IPS-20b (cell line): Measurements from ENCODE around the gene GLT6D1.
"Not testable (repeated sequence)": the region's sequence is repeated elsewhere in the genome, so short reads cannot be mapped to it uniquely, and the experiment has no call there.

Experiments used
- H3K27ac ChIP-seq: one replicate; pipeline ENCODE4 v1.5.1; 2013; ENCODE audit warnings: low read length
- H3K27me3 ChIP-seq: 2 replicates; pipeline ENCODE4 v1.6.1; 2013; ENCODE audit warnings: mild to moderate bottlenecking, low read length, inconsistent platforms; ENCODE audit not compliant: insufficient read depth
- H3K36me3 ChIP-seq: 2 replicates; pipeline ENCODE4 v1.6.1; 2013; ENCODE audit warnings: low read depth, mild to moderate bottlenecking, inconsistent platforms, low read length, moderate library complexity; ENCODE audit not compliant: insufficient read depth
- H3K4me1 ChIP-seq: 2 replicates; pipeline ENCODE4 v1.6.1; 2013; ENCODE audit warnings: mild to moderate bottlenecking, control low read depth, inconsistent platforms, low read length, moderate library complexity; ENCODE audit not compliant: insufficient read depth
- H3K4me3 ChIP-seq: 2 replicates; pipeline ENCODE4 v1.5.1; 2013; ENCODE audit warnings: mild to moderate bottlenecking, low read length, inconsistent platforms
- H3K9ac ChIP-seq: 2 replicates; pipeline ENCODE4 v1.6.1; 2013; ENCODE audit warnings: low read depth, mild to moderate bottlenecking, inconsistent platforms, low read length, moderate library complexity
- H3K9me3 ChIP-seq: 2 replicates; pipeline ENCODE4 v1.6.1; 2013; ENCODE audit warnings: mild to moderate bottlenecking, low read depth, low read length, inconsistent platforms; ENCODE audit not compliant: insufficient read depth

Gene GLT6D1

DNA sequence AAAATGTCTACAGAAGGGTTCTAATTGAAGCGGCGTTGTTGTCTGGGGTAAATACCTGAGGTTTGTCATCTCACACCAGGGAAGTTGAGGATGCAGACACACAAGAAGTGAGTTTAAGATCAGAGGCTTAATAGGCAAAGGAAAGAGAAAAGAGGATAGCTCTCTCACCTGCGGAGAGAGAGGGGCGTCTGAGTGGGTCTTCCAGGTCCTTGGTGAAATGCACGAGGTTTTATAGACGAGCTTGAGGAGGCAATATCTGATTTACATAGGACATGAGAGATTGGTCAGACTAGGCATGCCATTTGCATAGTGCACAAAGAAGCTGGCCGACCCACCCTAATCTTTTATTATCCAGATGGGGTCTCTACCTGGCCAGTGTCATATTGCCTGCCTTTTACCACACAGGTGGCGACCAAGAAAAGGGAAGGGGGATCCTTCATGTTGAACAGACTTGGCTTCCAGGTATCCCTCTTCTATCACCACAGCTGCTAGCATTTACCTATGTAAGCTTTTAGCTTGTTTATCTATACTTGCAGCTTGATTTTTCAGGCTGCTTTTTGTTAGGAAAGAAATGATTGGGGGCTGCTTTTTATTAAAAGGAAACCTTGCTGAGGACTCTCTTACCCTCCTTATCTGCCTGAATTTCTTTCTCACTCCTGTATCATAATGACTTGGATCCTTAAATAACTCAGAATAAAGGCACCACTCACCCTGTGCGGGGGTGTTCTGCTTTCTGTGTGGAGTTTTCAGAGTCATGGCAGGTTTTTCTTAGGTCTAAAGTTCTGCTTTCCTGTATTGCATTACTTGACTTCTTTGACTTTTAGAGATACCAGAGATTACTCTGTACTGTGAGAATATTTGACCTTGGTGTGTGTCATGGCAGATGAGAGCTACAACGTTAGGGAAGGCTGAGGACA, 9.4 kb upstream of the GLT6D1 start:
- Histone ChIP-seq H3K36me3 (no peaks in the 10 kb centered on the region), H3K4me1 (no peaks in the 10 kb centered on the region; the same call in 1 of the 2 replicates), H3K9me3 (peaks cover 92% of the 10 kb centered on the region), H3K4me3 (peak overlapping the region; percentile 40), H3K9ac (no peak overlapping the region), H3K27me3 (no peaks in the 10 kb centered on the region), H3K27ac (no peak overlapping the region)

DNA sequence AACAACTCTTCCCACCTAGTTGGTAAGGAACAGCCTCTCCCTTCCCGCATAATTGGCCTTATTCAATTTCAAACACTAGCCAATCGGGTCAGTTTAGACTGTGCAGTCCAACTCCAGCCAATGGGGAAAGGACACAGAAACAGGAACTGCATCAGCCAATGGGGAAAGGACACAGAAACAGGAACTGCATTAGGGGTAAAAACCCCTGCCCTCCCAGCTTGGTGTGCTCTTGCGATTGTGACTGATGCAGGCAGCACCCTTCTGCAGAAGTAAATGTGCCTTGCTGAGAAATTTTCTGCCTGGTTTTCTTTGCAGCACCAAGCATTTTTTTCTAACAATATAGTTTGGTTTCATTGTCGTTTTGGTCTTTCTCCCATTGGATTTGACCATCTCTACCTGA, 8.5 kb upstream of the GLT6D1 start:
- H3K4me1 ChIP-seq = no peaks in the 10 kb centered on the region; the same call in 1 of the 2 replicates
- no peak overlapping the region for H3K9ac ChIP-seq
- H3K27ac ChIP-seq = no peak overlapping the region
- H3K36me3 ChIP-seq = no peaks in the 10 kb centered on the region
- peaks cover 84% of the 10 kb centered on the region for H3K9me3 ChIP-seq
- peak overlapping the region; percentile 23; the same call in 1 of the 2 replicates for H3K4me3 ChIP-seq
- H3K27me3 ChIP-seq = no peaks in the 10 kb centered on the region

DNA sequence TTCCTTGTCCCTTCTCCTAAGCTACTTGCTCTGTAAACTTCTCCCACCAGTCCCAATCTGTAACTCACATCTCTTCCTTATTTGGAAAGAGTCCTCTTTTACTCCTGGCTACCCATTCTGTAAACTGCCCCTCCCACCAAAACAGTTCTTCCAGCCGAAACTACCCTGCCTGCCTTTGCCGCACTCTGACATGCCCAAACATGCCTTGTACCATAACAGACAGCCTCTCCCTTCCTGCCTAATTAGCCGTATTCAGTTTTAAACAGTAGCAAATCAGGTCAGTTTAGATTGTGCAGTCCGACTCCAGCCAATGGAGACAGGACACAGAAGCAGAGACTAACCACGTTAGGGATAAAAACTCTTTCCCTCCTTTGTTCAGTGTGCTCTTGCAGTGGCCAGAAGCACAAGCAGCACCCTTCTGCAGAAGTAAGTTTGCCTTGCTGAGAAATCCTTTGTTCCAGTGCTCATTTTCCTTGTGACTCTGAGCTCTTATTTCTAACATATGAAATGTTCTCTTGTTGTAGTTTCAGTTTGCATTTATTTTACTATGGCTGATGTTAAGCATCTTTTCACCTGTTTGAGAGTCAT, 5.4 kb upstream of the GLT6D1 start:
- Histone ChIP-seq H3K4me3 (no peak overlapping the region), H3K27me3 (no peaks in the 10 kb centered on the region), H3K36me3 (no peaks in the 10 kb centered on the region), H3K27ac (no peak overlapping the region), H3K9ac (no peak overlapping the region), H3K4me1 (no peaks in the 10 kb centered on the region), H3K9me3 (peaks cover 60% of the 10 kb centered on the region)

GRCh38 chr9:135641745-135642144, 2.4 kb upstream of the GLT6D1 start:
- Histone ChIP-seq H3K9me3 (peaks cover 41% of the 10 kb centered on the region), H3K4me1 (no peaks in the 10 kb centered on the region; the same call in 1 of the 2 replicates), H3K27me3 (no peaks in the 10 kb centered on the region), H3K36me3 (no peaks in the 10 kb centered on the region), H3K9ac (no peak overlapping the region), H3K27ac (no peak overlapping the region), H3K4me3 (no peak overlapping the region)

GRCh38 chr9:135641047-135641446, 1.7 kb upstream of the GLT6D1 start:
- no peak overlapping the region for H3K27ac ChIP-seq
- H3K9ac ChIP-seq = no peak overlapping the region
- H3K36me3 ChIP-seq = no peaks in the 10 kb centered on the region
- H3K4me3 ChIP-seq = no peak overlapping the region
- no peaks in the 10 kb centered on the region for H3K27me3 ChIP-seq
- peaks cover 34% of the 10 kb centered on the region for H3K9me3 ChIP-seq
- peaks cover 5% of the 10 kb centered on the region for H3K4me1 ChIP-seq

- not testable (repeated sequence) for H3K4me1 ChIP-seq, H3K9ac ChIP-seq, H3K36me3 ChIP-seq, H3K4me3 ChIP-seq, H3K27me3 ChIP-seq, H3K27ac ChIP-seq
- H3K9me3 ChIP-seq = peaks cover 11% of the 10 kb centered on the region
These were observed 2.3 kb downstream of the GLT6D1 start for GRCh38 chr9:135636930-135637530.

GRCh38 chr9:135632841-135633240, 6.5 kb downstream of the GLT6D1 start:
- Histone ChIP-seq H3K9ac (no peak overlapping the region), H3K27me3 (no peaks in the 10 kb centered on the region), H3K9me3 (peaks cover 8% of the 10 kb centered on the region), H3K36me3 (no peaks in the 10 kb centered on the region), H3K27ac (no peak overlapping the region), H3K4me3 (no peak overlapping the region), H3K4me1 (peaks cover 5% of the 10 kb centered on the region)

DNA sequence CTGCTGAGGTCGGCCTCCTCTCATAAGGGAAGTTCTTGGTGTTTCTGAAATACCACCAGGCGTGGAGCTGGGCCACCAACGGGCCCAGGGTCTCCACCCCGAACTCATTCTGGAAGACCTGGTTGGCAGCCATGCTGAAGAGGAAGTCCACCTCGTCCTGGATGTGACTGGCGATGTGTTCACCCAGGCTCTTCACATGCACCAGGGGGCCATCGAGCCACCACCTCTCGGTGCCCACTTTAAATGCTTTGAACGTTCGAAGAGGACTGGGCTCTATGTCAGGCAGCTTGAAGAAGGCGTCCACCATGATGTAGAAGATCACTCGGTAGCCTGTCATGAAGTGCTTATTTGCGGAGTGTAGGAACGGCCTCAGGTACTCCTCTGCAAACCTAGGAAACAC, 15.1 kb downstream of the GLT6D1 start:
- Histone ChIP-seq H3K27ac (no peak overlapping the region), H3K27me3 (no peaks in the 10 kb centered on the region), H3K4me3 (no peak overlapping the region), H3K9me3 (peaks cover 11% of the 10 kb centered on the region; the same call in 1 of the 2 replicates), H3K36me3 (no peaks in the 10 kb centered on the region), H3K9ac (no peak overlapping the region), H3K4me1 (no peaks in the 10 kb centered on the region)

GRCh38 chr9:135622415-135623020, 16.8 kb downstream of the GLT6D1 start:
- Histone ChIP-seq H3K27ac (no peak overlapping the region), H3K27me3 (no peaks in the 10 kb centered on the region), H3K4me1 (no peaks in the 10 kb centered on the region), H3K9ac (no peak overlapping the region), H3K9me3 (peaks cover 5% of the 10 kb centered on the region; the same call in 1 of the 2 replicates), H3K4me3 (no peak overlapping the region), H3K36me3 (no peaks in the 10 kb centered on the region)

GRCh38 chr9:135620558-135620957, 18.8 kb downstream of the GLT6D1 start:
- no peak overlapping the region for H3K4me3 ChIP-seq
- no peaks in the 10 kb centered on the region for H3K36me3 ChIP-seq
- H3K9ac ChIP-seq = no peak overlapping the region
- H3K9me3 ChIP-seq = no peaks in the 10 kb centered on the region
- H3K4me1 ChIP-seq = no peaks in the 10 kb centered on the region
- no peaks in the 10 kb centered on the region for H3K27me3 ChIP-seq
- no peak overlapping the region for H3K27ac ChIP-seq

DNA sequence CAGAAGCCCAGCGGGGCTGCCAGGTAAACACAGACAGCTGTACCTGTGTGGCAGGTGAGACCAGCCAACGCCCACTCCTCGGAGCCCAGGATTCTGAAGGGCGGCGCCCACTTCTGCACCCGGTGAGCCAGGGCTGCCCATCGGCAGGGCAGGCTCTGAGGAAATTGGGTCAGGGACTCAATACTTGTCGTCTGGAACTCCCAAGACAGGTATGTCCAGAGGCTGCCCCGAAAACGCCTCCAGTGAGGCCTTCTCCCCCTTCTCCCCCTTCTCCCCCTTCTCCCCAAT, 19.8 kb downstream of the GLT6D1 start:
- no peaks in the 10 kb centered on the region for H3K4me1 ChIP-seq
- no peaks in the 10 kb centered on the region for H3K36me3 ChIP-seq
- H3K4me3 ChIP-seq = no peak overlapping the region
- H3K27ac ChIP-seq = no peak overlapping the region
- H3K9ac ChIP-seq = no peak overlapping the region
- H3K9me3 ChIP-seq = no peaks in the 10 kb centered on the region
- H3K27me3 ChIP-seq = no peaks in the 10 kb centered on the region
